IPS-11a (cell line): Measurements from ENCODE around the gene YIF1B.

ENCODE experiments used
- H3K4me3 ChIP-seq: one replicate; pipeline ENCODE4 v1.5.1; 2013; ENCODE audit warnings: low read depth, low read length, control low read depth

YIF1B gene

DNA sequence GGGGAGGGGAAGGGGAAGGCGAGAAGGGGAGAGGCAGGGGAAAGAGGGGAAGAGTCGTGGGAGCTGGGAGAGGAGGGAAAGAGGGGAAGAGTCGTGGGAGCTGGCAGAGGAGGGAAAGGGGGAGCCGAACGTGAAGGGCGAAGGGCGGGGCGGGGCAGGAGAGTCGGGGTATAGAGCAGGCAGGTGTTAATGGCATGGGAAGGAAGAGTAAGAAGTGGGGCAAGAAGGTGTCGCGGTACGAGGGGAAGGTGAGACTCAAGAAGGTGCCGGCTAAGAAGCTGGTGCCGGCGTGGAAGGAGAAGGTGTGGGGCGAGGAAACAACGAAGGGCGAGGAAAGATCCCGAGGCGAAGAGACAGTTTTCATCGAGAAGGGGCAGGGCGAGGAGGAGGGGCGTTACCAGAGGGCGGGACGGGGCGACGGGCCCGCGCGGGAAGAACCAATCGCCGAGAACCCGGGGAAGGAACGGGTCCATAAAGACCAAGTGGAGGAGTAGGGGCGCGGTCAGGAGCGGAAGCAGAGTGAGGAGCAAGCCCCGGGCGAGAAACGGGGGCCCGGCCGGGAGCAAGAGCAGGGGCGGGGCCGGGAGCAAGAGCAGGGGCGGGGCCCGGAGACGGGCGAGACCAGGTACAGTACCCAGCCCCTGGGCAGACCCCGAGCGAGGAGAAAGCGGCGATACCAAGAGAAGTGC lies 20.3 kb upstream of the YIF1B start:
- peak overlapping the region; percentile 77 for H3K4me3 ChIP-seq

DNA sequence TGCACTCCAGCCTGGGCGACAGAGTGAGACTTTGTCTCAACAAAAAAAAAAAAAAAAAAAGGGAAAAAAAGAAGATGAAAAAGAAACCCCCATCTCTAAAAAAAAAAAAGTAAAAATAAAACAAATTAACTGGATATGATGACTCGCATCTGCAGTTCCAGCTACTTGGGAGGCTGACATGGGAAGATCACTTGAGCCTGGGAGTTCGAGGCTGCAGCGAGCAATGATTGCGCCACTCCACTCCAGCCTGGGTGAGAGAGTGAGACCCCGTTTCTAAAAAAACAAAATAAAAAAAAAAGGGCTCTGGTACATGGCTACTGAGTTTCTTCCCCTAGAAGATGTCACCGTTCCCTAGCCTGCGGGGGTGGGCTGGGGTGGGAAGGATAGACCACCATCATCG lies 17.5 kb upstream of the YIF1B start:
- H3K4me3 ChIP-seq = no peak overlapping the region

DNA sequence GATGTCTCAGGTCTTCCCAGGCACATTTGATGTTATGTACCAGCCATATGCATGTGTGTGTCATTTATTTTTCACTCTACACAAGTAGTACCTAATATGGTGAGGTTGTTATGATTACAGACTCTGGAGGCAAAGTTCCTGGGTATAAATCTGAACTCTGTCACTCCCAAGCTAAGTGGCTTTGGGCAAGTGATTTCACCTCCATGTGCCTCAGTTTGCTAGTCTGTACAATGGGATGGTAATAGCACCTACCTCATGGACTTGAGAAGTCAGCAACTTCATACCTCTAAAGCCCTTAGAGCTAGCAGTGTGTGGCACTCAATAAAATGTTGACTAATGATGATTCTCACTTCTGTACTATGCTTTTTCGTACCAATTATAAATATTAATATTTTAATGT lies 16.0 kb upstream of the YIF1B start:
- H3K4me3 ChIP-seq = no peak overlapping the region

DNA sequence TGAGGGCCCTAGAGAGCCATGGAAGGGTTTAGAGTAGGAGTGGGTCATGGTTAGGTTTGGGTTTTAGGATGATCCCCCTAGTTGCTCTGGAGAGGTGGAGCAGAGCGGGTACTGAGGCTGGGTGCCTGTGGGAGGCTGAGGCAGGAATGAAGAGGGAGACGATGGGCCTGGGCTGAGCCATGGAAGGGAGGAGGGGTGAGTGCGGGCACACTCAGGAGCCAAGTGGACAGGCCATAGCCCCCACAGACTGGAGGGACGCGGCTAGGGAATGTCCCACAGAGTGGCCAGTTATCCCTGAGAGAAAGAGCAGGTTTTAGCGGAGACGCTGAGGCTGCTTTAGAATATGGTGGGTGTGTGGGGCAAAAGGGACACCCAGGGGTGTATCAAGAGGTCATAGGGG lies 13.9 kb upstream of the YIF1B start:
- H3K4me3 ChIP-seq = no peak overlapping the region

DNA sequence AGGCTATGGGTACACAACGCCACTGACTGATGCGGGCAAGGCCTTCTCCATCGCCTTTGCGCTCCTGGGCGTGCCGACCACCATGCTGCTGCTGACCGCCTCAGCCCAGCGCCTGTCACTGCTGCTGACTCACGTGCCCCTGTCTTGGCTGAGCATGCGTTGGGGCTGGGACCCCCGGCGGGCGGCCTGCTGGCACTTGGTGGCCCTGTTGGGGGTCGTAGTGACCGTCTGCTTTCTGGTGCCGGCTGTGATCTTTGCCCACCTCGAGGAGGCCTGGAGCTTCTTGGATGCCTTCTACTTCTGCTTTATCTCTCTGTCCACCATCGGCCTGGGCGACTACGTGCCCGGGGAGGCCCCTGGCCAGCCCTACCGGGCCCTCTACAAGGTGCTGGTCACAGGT lies 10.8 kb upstream of the YIF1B start:
- H3K4me3 ChIP-seq = no peak overlapping the region

DNA sequence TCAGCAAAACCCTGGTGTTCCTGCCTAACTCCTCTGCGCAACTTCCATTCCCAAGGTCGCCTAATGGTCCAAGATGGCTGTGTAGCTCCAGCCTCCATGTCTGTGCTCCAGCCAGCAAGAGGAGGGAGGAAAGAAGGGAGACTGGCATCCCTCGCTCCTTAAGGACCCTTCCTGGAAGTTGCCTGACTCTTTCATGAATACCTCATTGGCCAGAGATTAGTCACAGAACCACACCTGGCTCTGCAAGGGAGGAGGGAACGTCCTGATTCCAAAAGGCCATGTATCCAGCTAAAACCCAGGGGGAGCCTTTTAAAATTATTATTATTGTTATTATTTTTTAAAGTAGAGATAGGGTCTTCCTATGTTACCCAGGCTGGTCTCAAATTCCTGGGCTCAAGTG lies 8.7 kb upstream of the YIF1B start:
- no peak overlapping the region for H3K4me3 ChIP-seq

DNA sequence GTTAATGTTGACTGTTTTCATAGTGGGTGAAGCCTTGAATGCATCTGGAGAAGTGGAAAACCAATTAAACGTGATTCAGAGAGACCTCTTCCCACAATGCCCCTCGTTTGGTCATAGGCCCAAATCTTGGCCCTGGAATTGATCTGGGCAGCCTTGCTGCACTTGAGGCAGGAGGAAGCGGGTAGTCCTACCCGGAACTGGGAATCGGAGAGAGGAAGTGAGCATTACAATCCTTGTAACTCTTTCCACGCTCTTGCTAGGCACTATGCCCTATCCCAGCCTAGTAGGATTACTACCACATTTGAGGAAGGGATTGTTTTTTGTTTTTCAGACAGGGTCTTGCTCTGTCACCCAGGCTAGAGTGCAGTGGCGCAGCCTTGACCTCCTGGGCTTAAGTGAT lies 7.5 kb upstream of the YIF1B start:
- no peak overlapping the region for H3K4me3 ChIP-seq

DNA sequence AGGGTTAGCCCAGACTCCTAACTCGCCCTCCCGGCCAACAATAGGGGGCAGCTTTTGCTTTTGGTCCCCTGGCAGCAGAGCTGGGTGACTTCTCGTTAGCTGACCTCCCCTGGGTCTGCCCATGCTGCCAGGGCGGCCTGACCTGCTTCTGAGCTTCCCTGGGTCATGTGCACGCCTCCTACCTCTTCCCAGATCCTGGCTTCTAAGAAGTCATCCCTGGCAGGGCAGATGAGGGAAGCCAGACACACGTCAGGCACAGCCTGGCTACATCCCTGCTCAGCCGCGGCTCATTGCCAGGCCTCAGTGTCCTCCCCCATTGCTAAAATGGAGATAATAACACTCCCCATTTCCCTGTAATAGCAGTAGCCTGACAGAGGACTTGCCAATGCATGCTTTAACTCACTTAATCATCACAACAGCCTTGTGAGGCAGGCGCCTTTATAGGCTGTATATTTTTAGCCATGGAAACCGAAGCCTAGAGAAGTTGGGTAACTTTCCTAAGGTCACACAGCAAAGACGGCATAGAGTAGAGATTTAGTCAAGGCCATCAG lies 6.0 kb upstream of the YIF1B start:
- no peak overlapping the region for H3K4me3 ChIP-seq

DNA sequence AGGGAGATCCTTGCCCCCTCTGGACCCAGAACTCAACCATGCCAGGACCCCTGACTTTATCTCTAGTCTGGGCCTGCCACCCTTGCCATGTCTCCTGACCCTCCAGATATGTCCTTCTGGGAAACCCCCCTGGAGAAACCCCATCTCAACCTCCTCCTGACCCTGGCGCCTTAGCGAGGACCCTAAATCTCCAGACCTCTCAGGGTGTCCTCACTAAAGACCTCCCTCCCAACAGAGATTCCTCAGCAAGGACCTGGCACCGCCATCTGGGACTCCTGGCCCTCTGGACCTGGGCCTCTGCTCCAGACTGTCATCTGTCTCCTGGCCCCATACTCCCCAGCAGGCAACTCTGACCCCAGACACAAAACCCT lies 5.2 kb upstream of the YIF1B start:
- no peak overlapping the region for H3K4me3 ChIP-seq

DNA sequence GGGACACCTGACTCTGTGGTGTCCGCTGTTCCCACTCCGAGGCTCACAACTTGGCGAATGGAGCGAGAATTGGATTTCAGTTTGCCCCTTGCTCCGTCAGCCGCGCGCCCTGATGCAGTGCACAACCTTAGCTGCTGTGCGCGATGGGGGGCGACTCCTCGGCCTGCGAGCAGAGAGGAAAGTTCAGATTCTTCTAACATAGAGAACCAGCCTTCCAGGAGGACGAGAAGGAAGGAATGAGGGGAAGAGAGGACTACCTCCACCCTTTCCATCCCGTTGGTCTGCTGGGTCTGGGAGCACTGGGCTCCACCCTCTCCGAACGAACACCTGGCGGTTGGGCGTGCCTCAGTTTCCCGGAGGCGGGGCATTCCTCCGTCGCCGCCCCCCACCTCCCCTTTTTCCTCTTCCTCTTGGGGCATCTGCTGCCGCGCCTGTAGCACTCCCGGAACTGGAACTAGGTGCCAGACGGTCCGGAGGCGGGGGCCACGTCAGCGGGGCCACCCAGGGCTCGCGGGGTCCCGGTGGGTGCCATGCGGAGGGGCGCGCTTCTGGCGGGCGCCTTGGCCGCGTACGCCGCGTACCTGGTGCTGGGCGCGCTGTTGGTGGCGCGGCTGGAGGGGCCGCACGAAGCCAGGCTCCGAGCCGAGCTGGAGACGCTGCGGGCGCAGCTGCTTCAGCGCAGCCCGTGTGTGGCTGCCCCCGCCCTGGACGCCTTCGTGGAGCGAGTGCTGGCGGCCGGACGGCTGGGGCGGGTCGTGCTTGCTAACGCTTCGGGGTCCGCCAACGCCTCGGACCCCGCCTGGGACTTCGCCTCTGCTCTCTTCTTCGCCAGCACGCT lies 3.9 kb upstream of the YIF1B start, which contains the start of gene KCNK6:
Gene KCNK6 (plus strand): TSS at position 425 of the 838 bp plus-strand sequence. CDS start 106 bp downstream, at position 531.
- peak within 1 kb of the TSS; percentile 56 for H3K4me3 ChIP-seq

DNA sequence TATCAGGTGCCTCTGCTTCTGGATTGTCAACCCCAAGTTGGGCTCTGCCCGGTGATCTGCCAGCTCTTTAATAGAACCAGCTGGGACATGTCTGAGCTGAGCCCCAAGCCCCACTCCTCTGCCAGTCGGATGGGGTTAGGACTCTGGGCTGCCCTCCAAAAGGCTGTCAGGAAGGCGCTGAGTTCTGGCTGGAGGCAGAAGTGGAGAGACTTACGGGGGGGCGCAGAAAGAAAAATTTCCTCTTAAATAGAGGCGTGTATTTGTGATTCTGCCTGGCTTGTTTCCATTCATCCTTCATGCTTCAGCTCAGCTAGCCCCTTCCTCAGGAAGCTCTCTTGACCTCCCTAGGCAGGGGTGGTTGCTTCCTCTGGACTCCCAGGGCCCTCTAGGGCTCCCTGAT lies 2.9 kb upstream of the YIF1B start:
- no peak overlapping the region for H3K4me3 ChIP-seq

DNA sequence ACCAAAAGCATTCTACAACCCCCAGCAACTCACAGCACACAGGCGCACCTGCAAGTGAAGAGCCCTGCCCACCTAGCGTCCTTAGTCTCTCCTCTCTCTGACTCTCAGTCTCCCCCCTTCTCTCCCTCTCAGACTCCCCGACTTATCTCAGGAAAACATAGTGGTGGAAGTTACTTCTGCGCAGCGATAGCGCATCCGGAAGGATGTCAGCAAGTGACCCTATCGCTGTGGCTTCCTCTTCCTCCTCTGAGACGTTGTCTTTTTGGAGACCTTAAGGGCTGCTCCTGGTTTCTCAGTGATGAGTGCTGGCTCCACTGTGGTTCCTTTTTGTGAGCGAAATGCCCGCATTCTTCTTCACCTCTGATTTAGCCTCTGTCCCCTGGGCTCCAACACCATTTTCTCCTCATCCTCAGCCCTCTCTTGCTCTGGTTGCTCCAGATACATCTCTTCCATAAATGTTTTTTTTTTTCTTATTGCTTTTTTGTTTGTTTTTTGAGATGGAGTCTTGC lies 1.4 kb upstream of the YIF1B start:
- H3K4me3 ChIP-seq = no peak overlapping the region

DNA sequence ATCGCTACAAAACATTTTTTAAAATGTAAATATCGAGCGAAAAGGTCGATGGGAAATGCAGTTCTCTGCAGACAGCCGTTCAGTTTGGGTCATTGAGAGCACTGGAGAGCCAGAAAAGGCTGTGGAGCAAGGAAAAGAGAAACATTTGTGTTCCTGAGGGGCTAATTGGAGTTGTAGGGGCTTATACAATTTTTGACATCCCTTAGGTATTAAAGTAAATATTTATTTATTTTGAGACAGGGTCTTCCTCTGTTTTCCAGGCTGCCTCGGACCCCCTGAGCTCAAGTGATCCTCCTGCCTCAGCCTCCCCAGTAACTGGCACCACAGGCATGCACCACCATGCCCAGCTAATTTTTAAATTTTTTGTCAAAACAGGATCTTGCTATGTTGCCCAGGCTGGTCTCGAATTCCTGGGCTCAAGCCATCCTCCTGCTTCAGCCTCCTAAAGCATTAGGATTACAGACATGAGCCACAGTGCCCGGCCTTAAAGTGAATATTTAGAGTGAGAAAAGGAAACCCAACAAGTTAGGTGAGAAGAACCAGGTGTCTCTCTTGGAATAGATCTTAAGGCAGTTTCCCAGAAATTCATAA lies 825 bp upstream of the YIF1B start:
- H3K4me3 ChIP-seq = peak overlapping the region; percentile 13

DNA sequence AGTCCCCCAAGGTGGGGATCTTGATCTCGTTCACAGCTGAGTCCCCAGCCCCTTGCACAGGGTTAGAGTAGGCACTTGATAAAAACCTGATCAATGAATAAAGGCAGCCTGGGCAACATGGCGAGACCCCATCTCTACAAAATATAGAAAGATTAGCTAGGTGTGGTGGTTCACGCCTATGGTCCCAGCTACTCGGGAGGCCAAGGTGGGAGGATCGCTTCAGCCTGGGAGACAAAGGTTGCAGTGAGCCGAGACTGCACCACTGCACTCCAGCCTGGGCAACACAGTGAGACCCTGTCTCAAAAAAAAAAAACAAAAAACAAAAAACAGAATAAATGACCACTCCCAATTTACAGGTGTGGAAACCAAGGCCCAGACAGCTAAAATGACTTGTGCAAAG lies 4.8 kb downstream of the YIF1B start:
- H3K4me3 ChIP-seq = no peak overlapping the region

DNA sequence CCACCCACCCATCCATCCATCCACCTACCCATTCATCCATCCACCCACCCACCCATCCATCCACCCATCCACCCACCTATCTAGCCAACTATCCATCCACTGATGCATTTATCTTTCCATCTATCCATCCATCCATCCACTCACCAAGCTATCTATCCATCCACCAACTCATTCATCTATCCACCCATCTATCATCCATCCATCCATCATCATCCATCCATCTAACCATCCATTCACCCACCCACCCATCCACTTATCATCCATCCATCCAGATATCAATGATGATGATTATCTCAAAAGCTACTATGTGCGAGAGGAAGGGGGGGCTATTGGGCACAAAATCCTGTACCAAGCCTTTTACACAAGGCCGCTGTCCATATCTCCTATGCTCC lies 5.5 kb downstream of the YIF1B start:
- no peak overlapping the region for H3K4me3 ChIP-seq

DNA sequence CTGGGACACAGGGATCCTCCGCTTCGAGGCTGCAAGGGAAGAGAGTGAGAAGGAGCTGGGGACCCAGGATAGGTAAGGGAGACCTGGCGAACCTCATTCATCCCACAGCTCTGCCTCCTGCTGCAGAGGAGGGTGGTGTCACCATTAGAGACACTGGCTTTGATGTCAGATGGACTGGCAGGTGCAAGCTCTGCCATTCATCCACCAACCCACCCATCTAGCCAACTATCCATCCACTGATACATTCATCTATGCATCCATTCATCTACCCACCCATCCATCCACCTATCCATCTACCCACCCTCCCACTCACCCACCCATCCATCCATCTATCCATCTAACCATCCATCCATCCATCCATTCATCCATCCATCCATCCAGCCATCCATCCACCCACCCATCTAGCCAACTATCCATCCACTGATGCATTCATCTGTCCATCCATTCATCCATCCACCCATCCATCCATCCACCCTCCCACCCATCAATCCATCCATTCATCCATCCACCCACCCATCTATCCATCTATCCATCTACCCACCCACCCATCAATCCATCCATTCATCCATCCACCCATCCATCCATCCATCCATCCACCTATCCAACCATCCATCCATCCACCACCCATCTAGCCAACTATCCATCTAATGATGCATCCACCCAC lies 6.0 kb downstream of the YIF1B start:
- no peak overlapping the region for H3K4me3 ChIP-seq

DNA sequence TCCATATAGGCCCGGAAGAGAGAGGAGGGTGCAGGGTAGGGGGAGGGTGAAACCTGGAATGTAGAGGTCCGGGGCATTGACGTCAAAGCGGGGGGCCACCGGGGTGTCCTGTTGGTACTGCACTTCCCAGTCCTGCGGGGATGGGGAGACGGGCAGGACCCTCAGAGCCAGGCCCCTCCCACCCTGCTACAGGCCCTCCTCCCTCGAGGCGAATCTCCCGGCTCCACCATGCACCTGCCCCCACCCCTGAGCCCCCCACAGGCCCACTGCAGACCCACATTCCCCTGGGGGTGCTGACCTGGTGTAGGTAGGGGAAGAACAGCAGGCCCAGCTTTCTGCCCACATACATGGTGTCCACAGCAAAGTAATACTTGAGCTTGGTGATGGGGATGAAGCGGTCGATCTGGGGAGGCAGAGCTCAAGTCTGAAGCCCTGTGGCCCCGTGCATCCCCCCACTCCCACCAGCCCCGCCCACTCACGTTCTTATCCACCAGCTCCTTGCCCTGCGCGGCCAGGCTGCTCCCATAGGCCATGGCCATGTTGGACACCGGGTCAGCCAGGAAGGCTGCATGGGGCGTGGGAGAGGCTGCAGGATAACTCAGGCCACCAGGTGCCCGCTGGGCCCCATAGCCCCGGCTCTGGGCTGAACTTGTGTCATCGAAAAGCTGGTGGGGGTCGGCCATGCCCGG lies 6.7 kb downstream of the YIF1B start:
- H3K4me3 ChIP-seq = no peak overlapping the region

DNA sequence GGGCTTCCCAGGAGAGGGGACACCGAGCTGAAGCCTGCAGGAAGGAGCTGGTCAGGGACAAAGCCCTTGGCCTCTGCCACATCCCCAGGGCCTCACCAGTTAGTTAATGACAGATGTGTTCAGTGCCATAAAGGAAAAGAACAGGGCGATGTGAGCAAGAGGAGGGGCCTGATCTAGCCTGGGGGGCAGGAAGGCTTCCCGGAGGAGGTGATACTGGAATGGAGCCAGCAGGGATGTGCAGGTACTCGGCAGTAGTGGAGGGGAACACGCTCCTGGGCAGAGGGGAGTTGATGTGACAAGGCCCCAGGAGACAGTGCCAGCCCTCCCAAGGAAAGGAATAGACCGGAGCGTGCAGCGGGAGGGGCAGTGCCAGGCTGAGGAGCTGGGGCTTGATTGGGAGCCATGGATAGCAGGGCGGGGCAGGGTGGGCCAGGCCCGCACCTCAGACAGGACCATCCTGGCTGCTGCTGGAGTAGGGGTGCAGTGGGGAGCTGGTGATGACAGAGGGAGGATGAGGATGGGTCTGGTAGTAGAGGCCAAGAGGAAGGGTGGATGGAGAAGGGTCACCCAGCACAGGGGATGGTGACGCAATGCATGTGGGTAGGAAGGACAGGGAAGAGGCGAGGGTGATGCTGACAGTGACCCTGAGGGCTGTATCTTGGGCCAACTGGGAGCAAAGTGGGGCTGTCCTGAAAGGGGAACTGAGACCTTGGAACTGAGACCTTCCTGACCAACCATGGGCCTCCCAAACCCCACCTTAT lies 7.6 kb downstream of the YIF1B start:
- H3K4me3 ChIP-seq = no peak overlapping the region

DNA sequence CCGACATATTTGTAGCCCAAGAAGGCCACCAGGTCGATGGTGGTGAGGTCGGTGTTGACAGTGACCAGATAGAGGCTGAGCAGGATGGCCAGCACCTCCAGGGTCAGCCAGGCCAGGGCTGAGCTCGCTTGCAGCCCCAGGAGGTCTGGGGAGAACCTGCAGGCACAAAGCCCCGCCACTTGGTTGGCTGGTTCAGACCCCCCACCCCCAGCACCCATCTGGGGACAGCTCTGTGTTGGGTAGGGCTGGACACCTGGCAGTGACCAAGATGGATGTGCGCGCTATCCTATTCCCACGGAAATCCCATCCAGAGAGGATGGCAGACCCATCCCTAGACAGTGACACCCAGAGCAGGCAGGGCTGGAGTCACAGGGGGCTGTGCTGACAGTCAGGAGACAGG lies 8.2 kb downstream of the YIF1B start:
- no peak overlapping the region for H3K4me3 ChIP-seq

DNA sequence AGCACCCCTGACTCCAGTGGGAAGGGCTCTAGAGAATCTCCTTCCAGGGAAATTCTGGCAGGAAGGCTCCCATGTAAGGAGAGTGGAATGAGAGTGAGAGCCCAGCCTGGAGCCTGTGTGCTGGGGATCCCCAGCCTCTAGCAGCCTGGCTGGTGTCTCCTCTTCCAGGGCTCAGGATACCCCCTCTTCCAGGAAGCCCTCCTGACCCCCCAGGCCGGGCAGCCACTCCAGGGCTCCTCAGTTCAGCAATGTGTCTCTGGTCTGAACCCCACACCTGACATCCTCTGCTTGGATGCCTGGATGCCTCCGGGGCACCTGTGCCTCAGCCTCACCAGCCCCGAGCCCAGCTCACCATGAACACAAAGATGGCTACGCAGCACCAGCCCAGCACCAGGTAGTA lies 8.7 kb downstream of the YIF1B start:
- H3K4me3 ChIP-seq = no peak overlapping the region
